GM12892 (cell line): ENCODE results near the gene NKAIN4.

Source experiments
- POLR2A ChIP-seq: IDR thresholded peaks from 2 replicates; pipeline ENCODE4 v1.6.1; 2011; ENCODE audit warnings: low read depth, low read length, control low read depth
- POLR2AphosphoS5 ChIP-seq: IDR thresholded peaks from 2 replicates; pipeline ENCODE4 v1.6.1; 2011; ENCODE audit warnings: low read depth, low read length, control low read depth

DNA sequence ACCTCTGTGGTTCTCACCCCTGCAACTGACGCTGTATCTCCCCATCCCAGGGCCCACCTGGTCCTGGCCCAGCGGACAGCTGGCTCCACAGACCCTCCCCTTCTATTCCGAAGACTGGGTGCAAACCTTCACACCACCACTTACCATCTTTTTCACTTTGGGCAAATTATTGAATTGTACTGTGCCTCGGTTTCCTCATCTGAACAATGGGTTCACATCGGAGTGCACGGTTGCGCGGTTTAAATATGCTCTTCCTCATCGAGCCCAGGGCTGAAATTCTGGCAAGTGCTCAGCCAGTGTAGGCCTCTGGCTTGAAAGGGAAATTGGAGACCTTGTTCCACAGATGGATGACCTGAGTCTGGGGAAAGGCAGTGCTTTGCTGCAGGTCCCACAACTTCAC lies 15.5 kb upstream of the NKAIN4 start:
- no peak for TF ChIP-seq POLR2AphosphoS5
- no peak for TF ChIP-seq POLR2A
